ENCODE results near the gene ZNF397. TPM values are rescaled to one million over a fixed set of nuclear protein-coding genes. Genes with fewer than 3 reads are reported as not detected.

ZNF397 gene
- total RNA-seq: 10 to 100 TPM; 35.4 to 54.5 (median 43.3) TPM

DNA sequence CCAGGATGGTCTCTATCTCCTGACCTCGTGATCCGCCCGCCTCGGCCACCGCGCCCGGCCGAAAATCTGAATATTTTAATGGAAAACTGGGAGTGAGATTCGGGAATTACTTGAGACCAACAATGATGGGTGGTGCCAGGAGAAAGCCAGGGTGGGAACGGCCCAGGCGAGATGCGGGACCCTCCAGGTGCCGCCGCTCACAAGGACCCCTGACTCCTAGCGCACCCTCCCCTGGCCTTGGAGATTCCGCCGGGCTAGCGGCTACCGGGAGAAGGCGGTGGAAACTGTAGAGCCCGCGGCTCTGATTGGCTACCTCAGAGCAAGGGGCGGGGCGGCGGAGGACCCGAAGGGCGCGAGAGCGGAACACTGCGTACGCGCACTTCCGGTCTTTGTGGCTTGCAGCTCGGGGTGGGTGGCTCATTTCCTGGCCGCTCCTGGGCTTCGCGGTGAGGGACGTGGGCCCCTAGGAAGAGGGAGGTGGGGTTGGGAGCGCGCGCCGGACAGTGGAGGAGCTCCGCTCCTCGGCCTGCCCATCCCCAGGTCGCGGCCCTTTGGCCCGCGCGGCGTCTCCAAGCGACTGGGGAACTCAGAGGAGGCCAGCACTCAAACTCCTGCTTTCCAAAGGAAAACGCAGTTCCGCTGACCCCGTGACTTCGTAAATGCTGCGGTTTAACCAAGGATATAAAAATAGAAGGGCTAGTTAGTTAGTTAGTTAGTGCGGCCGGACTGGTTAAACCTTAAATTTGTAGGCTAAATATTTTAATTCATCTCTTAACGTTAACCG is at the start of gene ZNF397:
Gene ZNF397 (plus strand): TSS at position 371 of the 784 bp plus-strand sequence. CDS start 1,437 bp downstream, outside the sequence.
- Histone ChIP-seq H3K27ac (peak within 1 kb of the TSS; percentile 96 to 99 (median 98)), H3K36me3 (peaks cover 0 to 34% (median 12%) of the 10 kb centered on the region in 3 donors), H3K4me1 (peaks cover 0 to 20% (median 5%) of the 10 kb centered on the region in 4 donors), H3K4me3 (peak within 1 kb of the TSS; percentile 71 to 85 (median 72)), H3K9me3 (no peaks in the 10 kb centered on the region), H3K27me3 (no peaks in the 10 kb centered on the region)
- TF ChIP-seq, protein P1, sequence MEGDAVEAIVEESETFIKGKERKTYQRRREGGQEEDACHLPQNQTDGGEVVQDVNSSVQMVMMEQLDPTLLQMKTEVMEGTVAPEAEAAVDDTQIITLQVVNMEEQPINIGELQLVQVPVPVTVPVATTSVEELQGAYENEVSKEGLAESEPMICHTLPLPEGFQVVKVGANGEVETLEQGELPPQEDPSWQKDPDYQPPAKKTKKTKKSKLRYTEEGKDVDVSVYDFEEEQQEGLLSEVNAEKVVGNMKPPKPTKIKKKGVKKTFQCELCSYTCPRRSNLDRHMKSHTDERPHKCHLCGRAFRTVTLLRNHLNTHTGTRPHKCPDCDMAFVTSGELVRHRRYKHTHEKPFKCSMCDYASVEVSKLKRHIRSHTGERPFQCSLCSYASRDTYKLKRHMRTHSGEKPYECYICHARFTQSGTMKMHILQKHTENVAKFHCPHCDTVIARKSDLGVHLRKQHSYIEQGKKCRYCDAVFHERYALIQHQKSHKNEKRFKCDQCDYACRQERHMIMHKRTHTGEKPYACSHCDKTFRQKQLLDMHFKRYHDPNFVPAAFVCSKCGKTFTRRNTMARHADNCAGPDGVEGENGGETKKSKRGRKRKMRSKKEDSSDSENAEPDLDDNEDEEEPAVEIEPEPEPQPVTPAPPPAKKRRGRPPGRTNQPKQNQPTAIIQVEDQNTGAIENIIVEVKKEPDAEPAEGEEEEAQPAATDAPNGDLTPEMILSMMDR (IDR thresholded peaks at IDR 0.05): peak in 2 of 5 experiments; percentile 50 to 57
- TF ChIP-seq EP300 (IDR thresholded peaks at IDR 0.05) (peak; percentile 84 to 99), POLR2A (IDR thresholded peaks at IDR 0.05) (peak; percentile 98)
- WGBS, 2 donors: 0 to 1% methylated on average over 37 to 51 of the region's 60 CpGs
- peak; percentile 97 for DNase-seq (ENCODE audit: low spot score in 2 of 2)

GRCh38 chr18:35191698-35192025 is 49.2 kb upstream of the ZNF397 start:
- H3K27ac ChIP-seq: peak overlapping the region in 2 of 4 donors; percentile 73 to 86
- H3K4me3 ChIP-seq: no peak overlapping the region
- H3K27me3 ChIP-seq: no peaks in the 10 kb centered on the region
- TF ChIP-seq EP300 (IDR thresholded peaks at IDR 0.05) (no peak), POLR2A (IDR thresholded peaks at IDR 0.05) (no peak)
- TF ChIP-seq, protein P1 (IDR thresholded peaks at IDR 0.05): no peak
- 52 to 53% methylated on average over 5 of the region's 5 CpGs for WGBS, 2 donors
- H3K4me1 ChIP-seq: peaks cover 0 to 25% (median 0%) of the 10 kb centered on the region in 4 donors
- H3K9me3 ChIP-seq: no peaks in the 10 kb centered on the region
- DNase-seq (ENCODE audit: low spot score in 2 of 2): no peak
- no peaks in the 10 kb centered on the region for H3K36me3 ChIP-seq

DNA sequence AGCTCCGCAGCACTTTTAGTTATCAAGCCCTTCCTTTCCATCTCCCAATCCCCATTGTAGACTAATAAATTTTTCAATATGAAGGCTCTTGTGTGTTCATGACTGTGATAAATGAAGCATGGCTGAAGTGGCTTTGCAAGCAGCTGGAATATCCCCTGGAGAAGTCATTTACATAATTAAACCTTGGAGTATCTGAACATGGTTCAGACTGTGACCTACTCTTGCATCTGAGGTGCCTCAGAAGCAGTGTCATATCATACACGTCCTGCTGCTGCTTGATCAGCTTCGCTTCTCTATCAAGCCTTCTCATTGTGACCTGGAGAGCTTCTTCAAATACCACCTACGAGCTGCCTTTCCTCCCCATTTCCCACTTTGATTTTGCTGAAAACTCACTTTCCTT is 48.4 kb upstream of the ZNF397 start:
- no peak overlapping the region for H3K4me3 ChIP-seq
- TF ChIP-seq, protein P1 (IDR thresholded peaks at IDR 0.05): no peak
- TF ChIP-seq EP300 (IDR thresholded peaks at IDR 0.05) (no peak), POLR2A (IDR thresholded peaks at IDR 0.05) (no peak)

DNA sequence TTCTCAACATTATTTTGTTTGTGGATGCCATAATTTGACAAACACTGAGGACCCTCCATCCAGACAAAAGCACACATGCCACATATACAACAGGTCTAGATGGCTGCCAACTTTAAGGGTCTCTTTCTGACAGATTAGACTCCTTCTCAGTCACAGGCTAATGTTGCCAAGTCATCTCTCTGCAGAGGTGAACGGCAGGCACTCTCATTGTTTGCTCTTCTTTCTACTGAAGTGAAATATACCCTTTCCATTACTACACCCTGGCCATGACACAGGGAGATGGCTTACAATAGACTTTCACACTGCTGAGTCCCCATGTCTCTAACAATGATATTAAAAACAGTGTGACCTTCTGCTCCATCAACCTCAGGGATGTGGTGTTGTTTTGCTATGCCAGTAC is 47.5 kb upstream of the ZNF397 start:
- Histone ChIP-seq H3K36me3 (no peaks in the 10 kb centered on the region), H3K4me1 (peaks cover 0 to 16% (median 0%) of the 10 kb centered on the region in 4 donors)
- WGBS, 2 donors: 50 to 62% methylated on average over 1 of the region's 1 CpG

More for the DNA sequence above, 48.4 kb upstream of the ZNF397 start:
- 95 to 96% methylated on average over 4 of the region's 4 CpGs for WGBS, 2 donors
- H3K36me3 ChIP-seq: no peaks in the 10 kb centered on the region
- H3K27ac ChIP-seq: peak overlapping the region in 2 of 4 donors; percentile 73 to 86
- H3K4me1 ChIP-seq: peaks cover 0 to 17% (median 0%) of the 10 kb centered on the region in 4 donors
- H3K9me3 ChIP-seq: no peaks in the 10 kb centered on the region
- H3K27me3 ChIP-seq: no peaks in the 10 kb centered on the region
- no peak for DNase-seq (ENCODE audit: low spot score in 2 of 2)

DNA sequence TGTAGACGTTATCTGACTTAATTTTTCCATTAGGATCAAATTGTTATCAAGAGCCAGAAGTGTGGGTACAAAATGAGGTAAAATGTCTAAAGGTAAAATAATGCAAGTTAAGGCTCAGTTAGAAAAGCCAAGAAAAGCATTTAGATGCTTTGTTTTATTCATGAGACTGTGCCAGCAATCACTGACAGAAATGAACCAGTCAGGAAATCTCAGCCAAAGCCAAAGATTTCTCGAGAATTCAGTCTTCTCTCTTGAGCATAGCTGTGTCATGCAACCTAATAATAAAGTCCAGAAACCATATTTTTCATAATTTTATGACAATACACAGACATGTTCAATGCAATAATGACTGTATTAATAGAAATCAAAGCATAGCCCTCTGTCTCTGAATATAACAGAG is 43.5 kb upstream of the ZNF397 start:
- no peak for DNase-seq (ENCODE audit: low spot score in 2 of 2)
- no peak overlapping the region for H3K4me3 ChIP-seq
- H3K4me1 ChIP-seq: peaks cover 0 to 6% (median 0%) of the 10 kb centered on the region in 4 donors
- 40 to 43% methylated on average over 2 of the region's 2 CpGs for WGBS, 2 donors
- TF ChIP-seq POLR2A (IDR thresholded peaks at IDR 0.05): no peak
- no peak for TF ChIP-seq EP300 (IDR thresholded peaks at IDR 0.05)
- TF ChIP-seq, protein P1 (IDR thresholded peaks at IDR 0.05): no peak
- no peak overlapping the region for H3K27ac ChIP-seq
- no peaks in the 10 kb centered on the region for H3K9me3 ChIP-seq
- H3K27me3 ChIP-seq: no peaks in the 10 kb centered on the region
- H3K36me3 ChIP-seq: no peaks in the 10 kb centered on the region

More for the DNA sequence above, 47.5 kb upstream of the ZNF397 start:
- no peaks in the 10 kb centered on the region for H3K9me3 ChIP-seq
- DNase-seq (ENCODE audit: low spot score in 2 of 2): no peak
- TF ChIP-seq POLR2A (IDR thresholded peaks at IDR 0.05): no peak
- H3K27me3 ChIP-seq: no peaks in the 10 kb centered on the region
- no peak overlapping the region for H3K4me3 ChIP-seq
- H3K27ac ChIP-seq: peak overlapping the region in 2 of 4 donors; percentile 37 to 73
